GM21529 (cell line): ENCODE data around the gene ETV6.
A peak's percentile ranks its signal among the peaks of the same experiment; 100 is the strongest.

Experiments used
- ATAC-seq: cut with Tn5 transposase; IDR thresholded peaks from one replicate; pipeline ENCODE4 v1.9.1; 2021; ENCODE audit not compliant: unreplicated experiment

Gene ETV6

DNA sequence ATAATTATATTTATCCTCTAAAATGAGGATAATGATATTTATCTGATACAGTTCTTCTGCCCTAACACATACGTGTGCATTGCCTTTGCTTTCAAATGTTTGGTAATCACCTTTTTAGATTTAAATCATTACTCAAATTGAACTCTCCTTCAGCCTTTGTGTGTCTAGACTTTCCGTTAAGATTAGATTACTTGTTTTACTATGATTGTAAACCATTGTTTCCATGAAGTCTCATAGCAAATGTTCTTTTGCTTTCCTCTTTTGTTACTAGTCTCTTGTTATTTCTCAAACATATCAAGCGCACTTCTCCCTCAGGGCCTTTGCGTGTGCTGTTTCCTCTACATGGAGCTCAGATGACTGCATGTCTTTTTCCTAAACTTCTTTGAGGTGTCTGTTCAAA lies 63.7 kb downstream of the ETV6 start:
- ATAC-seq: no peak

DNA sequence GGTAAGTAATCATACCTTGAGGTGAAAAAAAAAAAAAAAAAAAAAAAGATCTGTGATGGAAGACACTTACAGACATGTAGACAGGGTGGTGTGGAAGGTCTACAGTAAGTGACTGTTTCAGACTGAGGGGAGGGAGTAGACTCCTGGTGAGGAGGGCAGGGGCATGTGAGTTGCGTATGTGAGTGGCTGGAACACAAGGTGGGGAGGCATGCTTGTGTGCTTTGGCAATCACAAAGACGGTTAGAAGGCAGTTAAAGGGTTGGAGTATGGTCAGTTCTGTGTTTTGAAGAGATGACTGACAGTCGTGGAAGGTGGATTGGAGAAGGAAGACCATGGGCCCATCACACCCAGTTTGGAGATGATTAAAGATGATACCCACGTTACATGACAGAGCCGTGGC lies 65.2 kb downstream of the ETV6 start:
- no peak for ATAC-seq

DNA sequence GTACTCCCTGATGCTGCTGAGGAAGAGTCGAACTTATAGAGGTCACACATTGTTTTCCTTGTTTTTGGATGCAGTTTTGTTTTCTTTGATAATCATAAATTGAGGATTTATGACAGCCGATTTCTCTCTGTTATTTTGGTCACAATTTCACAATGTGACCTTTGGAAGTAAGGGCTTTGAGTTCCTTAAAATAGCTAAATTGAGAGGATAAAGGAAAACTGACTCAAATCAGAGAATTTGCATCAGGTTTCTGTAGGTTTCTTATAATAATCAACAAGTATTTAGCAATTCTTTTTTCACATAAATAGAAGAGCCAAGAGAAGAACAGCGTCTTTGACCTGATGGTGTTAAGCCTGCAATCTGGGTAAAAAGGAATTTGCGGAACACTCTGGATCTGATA lies 66.1 kb downstream of the ETV6 start:
- ATAC-seq: no peak

DNA sequence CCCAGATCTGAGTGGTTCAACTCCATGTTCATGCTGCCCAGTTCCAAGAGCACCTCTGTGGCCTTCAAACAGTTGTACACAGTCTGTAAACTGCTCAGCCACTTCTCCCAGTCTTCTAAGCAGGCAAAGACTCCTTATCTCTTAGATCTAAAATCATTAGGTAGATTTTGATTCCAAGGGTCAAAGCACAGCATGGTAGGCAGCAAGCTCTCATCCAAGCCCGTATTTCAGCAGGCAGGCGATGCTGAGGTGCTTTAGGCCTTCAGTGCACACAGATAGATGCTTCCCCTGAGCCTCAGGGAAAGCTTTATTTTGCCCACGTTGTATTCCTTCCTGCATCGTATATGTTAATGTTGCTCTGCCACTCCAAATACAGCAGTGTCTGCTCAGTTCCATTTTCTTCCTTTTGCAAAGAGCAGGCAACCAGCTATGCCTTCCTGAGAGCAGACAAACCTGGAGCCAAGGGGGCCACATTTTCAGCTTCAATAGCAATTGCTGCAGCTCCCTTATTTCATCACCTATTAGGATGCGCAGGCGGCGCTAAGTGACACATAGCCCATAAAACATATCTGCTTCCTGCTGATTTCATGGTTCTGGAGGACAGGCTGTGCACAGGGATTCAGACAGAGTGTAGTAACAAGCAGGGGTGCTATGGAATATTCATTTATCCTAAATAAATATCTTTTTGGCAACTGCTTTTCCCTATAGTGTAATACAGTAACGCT lies 67.5 kb downstream of the ETV6 start:
- ATAC-seq: no peak

DNA sequence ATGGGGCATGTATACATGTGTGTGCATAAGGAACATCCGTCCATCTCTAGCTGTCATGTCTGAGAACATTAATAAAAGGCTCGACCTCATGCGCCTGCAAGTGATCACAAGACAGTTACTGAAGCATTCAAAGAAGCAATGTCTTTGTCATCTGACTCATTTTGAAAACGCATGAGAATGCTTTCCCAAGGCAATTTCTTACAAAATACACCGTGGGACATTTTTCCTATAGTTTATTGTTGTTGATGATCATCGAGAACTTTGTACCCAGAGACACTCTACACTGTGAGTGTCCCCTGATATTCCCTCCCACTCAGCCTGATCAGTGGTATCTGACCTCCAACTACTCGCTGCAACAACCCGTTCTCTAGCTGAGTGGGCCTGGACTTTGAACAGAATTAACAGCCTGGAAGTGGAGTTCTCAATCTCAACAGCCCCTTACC lies 68.1 kb downstream of the ETV6 start:
- ATAC-seq: no peak

DNA sequence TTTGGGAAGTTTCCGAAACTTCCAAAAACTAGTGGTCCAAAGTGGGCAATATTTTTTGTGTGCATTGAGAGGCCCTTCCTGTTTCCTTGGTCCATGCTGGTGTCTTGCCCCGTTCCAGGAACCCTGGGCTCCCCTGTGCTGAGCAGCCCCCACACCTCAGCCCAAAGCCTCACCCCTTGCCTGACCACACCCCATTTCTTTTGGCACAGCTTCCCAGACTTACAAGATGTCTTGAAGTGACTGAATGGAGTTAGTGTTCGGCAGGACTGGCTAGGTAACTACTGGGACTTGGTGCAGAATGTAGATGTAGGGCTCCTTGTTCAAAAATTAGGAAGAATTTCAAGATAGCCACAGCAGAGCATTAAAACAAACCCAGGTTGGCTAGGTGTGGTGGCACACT lies 68.6 kb downstream of the ETV6 start:
- no peak for ATAC-seq

DNA sequence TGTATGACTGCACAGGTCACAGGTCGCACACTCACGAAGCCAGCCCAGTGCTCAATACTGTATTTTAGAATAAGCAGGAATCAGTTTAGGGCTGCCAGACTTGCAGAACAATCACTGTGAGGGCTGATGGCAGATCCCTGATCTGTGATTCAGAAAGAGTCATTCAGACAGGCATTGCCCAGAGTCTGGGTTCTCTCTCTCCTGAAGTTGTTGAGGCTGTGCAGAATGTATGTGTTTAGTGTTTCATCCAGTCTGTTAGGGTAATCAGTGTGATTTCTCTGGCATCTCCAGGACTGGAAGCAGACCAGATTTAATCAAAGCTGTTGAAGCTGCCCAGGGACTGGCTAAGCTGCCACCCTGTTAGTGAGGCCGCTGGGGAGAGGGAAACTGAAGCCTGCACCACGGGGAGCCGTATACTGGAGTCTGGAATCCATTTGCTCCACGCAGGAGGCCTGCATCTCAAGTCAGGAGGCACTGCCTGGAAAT lies 69.3 kb downstream of the ETV6 start:
- ATAC-seq: no peak

DNA sequence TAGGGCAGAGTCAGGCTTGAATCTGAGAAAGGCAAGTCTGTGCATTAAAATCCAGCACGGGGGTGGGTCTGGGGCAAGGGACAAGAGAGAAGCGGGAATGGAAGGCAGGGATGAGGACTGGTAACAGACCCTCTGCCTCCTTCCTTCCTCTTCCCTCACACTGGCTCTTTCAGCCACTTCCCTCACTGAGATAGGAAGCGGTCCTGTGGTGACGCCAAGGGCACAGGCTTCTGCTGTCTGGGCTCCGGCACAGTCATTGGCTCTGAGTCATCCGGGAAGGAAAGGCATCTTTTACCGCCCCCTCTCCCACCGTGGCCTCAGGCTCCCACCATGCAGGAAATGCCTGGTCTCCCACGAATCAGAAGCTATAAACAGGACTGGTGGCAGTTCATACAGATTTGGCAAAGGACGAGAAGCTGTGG lies 70.2 kb downstream of the ETV6 start:
- ATAC-seq: no peak

DNA sequence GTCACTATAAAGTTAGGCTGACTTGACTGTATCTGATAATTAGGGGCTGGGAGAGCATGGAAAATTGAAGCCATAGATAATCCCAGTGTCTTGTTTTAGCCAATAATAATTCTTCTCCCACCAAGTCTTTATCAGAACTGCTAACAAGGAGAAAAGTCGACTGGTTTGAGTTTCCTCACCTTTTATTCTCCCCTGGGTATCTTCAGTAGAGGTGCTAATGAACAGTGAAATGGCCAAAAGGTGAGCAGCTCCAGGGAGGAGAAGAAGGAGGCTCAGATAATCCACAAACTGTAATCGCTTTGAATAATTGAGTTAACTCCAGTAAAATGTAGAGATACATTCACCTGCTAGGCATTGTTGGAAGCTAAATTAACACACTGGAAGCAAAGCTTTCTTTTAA lies 72.6 kb downstream of the ETV6 start:
- no peak for ATAC-seq

DNA sequence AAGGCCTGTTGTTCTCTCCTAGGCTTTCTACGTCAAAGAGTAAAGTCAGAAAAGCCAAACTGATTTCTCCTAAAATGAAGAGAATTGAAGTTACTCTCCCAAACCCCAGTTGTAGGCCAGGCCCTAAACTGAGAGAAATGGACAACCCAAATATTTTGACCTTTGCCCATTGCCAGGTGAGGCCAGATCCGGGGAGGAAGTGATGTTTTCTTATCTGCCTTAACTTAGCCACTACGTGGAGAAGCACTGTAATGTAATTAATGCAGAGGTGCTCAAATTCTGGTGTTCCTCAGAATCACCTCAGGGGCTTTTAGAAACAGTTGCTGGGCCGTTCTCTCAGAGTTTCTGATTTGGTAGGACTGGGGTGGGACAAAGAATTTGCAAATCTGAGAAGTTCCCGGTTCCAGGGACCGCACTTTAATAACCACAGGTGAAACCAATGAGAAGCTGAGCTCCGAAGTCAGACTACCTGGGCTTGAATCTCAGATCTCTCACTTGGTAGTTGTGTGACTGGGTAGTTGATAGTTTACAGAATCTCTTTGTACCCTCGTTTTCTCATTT lies 73.2 kb downstream of the ETV6 start:
- ATAC-seq: no peak

DNA sequence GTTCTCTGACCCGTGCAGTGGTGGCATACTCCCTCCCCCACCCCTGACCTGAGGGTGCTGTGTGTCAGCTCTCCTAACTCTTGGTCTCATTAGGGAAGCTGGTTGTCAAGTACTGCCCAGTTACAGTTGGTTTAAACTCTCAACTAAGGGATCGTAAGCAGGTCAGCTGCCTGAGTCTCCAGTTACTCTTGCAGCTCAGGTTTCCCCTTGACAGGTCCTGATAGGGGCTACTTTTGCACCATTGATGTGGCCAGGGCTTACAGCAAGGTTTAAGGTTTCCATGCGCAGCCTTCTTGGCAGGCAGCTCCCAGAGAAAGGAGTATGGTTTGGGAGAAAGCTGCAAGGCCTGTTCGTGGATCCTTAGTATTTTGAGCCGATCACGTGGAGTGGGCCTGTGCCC lies 74.5 kb downstream of the ETV6 start:
- ATAC-seq: no peak

DNA sequence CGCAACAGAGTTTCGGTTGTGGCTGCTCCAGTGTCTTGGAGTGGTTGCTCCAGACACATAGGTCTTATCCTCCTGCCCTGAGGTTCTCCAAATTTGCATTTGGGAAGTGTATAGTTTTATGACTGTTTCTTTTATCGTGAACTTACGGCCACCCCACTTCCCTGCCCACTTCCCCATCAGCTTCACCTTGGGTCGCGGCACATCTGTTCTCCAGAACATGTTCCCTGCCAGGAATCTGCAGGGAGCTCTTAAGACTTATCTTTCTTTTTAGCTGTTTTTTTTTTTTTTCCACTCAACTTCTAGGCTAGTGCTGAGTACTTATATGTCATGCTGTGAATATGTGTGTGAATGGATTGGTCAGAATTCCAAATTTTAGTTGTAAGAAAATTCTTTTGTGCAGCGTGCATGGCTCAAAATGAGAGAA lies 75.4 kb downstream of the ETV6 start:
- ATAC-seq: no peak

DNA sequence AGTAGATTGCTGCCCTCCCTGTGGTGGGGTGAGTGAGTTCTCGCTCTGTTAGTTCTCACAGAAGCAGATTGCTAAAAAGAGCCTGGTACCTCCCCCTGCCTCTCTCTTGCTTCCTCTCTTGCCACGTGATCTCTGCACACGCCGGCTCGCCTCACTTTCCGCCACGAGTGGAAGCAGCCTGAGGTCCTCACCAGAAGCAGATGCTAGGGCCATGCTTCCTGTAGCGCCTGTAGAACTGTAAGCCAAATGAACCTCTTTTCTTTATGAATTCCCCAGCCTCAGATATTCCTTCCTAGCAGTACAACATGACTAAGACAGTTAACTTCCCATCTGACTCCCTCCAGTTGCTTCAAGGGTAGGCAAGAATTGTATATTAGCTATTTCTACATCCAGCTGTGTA lies 76.2 kb downstream of the ETV6 start:
- no peak for ATAC-seq

DNA sequence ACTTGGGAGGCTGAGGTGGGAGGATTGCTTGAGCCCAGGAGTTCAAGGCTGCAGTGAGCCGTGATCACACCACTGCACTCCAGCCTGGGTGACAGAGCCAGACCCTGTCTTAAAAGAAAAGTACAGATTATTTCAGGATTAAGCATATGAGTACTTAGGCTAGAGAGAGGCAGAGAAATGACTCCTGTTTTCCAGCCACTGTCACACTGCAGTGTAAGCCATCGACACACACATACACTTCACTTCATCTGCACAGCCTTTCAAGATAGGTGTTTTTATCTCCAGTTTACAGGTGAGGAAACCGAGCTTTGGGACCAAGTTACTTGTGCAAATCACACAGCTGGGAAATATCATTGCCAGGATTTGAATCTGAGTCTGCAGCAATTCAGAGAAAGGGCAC lies 77.2 kb downstream of the ETV6 start:
- no peak for ATAC-seq

DNA sequence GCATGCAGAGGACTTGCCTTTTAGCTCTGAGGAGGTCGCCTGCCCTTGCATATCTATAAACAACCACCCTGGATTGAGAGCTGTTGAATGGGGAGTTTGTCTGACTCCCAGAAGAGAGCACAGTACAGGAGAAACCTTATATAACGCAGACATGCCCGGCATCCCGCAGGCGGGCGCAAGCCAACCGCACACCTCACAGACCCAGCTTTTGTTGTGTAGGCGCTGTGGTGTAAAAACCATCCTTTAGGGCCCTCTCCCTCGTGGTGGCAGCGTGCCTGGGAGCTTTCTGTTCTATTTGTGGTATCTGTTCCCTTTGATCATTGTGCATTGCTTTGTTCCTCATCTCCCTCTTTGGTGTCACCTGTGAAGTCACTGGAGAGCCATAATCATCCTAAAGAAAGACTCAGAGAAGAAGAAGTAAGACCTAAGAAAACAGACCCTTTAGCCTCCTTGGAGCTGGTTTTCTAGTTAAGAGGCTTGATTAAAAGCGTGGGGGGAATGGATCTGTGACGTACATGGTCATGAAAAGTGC lies 77.7 kb downstream of the ETV6 start:
- no peak for ATAC-seq

DNA sequence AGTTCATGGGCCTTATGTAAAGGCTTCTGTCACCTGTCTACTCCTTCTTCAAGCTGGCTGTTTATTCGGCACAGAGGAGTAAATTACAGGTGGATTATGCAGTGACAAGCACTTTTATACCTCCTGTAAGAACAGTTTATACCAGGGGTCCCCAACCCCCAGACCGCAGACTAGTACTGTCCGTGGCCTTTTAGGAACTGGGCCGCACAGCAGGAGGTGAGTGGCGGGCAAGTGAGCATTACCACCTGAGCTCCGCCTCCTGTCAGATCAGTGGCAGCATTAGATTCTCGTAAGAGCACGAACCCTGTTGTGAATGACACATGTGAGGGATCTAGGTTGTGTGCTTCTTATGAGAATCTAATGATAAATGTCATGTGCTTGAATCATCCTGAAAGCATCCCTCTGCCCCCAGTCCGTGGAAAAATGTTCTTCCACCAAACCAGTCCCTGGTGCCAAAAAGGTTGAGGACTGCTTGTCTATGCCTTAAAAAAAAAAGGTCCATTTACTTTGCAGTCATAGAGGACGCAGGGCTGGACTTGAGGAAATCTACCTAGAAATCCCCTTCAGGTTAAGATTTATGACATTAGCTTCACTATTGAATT lies 78.8 kb downstream of the ETV6 start:
- no peak for ATAC-seq

DNA sequence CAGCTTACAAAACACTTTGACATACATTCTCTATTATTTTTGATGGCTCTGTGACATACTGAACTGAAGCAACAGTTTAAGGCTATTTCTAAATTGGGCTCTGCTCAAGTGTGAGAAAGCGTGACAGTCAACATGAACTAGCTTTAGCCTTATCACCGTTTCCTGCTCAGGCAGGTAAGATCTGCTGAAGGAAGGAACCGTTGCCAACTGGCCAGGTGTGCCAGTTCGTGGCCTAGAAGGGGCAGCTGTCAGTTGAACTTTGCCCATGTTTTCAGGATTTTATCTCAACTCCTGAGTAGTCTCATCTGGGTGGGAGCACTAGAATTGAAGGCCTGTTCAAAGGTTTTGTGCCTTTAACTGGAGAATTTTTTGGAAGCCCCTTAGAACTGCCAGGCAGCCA lies 79.5 kb downstream of the ETV6 start:
- peak; percentile 30 for ATAC-seq

DNA sequence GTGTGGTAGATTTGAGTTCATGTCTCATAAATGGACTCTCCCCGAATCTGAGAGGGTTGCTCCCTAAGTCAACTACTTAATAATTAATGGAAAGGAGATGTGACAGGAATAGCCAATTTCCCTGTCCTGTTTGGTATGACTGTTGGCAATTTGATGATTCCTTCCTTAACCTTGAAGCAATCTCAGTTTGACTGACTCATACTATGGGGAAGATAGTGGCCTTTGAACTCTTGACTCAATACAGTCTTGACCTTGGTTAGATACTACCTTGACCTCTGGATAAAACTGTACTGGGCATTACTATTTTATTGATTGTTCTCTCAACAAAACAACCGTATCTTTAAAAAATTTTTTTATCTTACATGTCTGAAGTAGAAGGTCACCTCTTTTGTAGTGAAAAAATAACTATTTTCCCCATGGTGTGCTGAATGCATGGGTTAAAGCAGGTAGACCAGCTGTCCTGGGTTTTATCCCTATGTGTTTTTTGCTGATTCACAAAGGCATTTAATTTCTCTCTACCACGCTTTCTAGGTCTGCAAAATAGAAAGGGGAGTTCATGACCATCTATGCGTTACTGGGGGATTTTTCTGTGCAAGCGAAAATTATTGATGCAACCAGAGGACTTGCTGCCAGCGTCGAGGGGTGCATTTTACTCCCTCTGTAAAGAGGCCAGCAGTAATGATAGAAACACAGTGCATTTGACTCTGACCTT lies 80.1 kb downstream of the ETV6 start:
- ATAC-seq: no peak

DNA sequence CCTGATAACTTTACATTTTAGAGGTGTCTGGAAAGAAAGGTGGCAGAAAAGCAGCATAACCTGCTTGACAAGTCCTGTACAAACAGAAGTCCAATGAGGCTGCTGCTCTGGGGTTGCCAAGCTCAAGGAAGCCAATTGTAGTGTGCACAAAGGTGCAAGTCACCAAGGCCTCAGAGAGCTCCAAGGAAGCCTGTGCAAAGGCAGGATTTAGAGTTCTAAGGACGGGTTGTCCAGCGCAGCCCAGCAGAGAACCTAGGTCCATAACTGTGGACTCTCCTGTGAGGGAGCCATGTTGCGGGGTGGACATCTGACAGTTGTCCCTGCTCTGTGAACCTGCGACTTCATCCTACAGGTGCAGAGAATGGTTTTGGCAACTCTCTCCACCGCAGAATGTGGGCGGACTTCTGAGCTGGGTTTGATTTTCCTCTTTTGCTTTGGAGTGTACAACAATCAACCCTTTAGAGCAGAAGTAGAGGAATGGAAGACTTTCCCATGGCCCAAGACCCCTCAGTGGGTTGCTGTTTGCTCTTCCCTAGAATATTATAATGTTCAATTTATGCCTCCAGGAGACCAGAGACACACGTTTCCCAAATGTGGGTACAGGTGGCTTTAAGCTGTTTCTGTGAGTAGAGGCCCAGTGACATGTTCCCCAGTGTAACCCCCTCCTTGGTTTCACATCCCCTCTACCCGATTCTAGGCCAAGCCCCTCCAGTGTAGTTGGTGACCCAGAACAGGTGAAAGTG lies 81.0 kb downstream of the ETV6 start:
- peak; percentile 37 for ATAC-seq

DNA sequence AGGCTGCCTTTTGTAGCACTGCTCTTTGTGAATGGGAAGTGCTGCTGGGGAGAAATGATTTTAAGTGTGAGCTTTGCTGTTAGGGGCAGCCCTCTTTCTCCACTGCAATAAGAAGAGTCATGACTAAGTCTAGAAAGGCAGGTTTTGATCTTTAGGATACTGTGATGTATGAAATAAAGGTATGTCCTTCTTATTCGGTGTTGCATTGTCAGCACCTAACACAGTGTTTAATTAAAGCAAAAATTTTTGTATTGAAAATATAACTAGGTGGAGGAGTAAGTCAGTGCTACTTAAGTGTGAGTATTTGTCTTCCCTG lies 81.5 kb downstream of the ETV6 start:
- ATAC-seq: no peak

DNA sequence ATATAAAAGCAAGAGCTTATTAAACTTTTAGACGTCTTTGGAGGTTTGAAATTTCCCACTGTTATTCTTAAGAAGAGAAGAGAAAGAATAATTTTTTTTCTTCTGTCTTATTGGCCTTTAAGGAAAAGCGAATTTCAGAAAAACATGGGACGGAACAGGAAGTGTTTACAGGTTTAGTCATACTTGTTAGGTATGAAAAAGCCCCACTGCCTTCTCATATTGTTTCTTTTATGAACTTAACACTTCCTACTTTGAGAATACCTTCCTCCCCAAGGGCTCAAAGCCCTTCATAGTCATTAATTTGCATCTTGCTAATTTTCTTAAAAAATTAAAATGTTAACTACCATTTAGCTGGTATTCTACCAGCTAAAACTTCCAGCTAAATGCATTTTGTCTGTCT lies 82.0 kb downstream of the ETV6 start:
- ATAC-seq: peak; percentile 30
